Dermis microvascular lymphatic vessel endothelial cell (primary cell): Measurements from ENCODE around the gene PRDM11. TPM values are rescaled to one million over a fixed set of nuclear protein-coding genes. Genes with fewer than 3 reads are reported as not detected.

Experiments used
- DNase-seq, 2 donors: peaks; one replicate each; pipeline versions ENCODE4 v3.0.0 to v3.0.0-alpha.2; 2010; ENCODE audit warnings: low read depth in 2 of 2
- total RNA-seq: library from RNA; depleted of rRNA; stranded (reverse); fragments of >200 nt; gene quantifications from 2 replicates; pipeline ENCODE4 v1.2.1, GENCODE V29; 2014

PRDM11 gene
- total RNA-seq, 1 donor from 2014 or later = 4.5 TPM

- no peak for DNase-seq
Observed at GRCh38 chr11:45209000-45209879, 62.8 kb downstream of the PRDM11 start.

DNA sequence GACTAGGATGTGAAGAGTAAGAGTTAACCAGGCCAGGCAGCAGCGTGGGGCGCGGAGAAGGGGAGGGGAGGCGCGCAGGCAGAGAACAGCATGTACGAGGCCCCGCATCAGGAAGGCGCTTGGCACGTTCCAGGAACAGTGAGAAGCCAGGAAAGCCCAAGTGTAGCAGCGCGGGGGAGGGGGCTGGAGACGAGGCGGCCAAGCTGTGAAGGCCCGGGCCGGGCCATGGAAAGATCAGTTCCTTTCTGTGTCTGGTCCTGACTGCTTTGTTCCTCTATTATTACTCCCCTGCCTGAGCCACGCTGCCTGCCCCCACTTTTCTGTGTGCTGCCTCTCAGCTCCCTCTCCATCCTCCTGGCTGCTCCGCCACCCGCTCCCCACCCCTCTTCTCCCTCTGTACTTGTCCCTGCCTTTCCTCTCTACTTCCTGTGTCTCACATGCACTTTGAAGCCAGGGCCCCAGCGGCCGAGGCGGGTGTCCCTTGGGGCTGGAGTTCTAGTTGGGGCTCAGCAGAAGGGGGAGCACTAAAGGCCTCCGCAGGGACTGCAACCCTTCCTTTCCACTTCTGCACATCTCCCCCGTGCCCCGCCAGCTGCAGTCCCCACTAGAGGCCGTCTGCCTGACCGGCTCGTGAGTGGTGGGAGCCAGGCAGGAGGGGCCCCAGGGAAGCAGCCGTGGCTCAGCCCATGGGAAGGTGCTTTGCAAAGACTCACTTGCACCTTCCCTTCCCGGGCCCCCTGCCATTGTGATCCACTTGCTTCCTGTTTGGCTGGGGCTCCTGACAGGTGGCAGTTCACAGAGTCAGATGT, 63.7 kb downstream of the PRDM11 start:
- DNase-seq = peak in 1 of 2 donors; percentile 75

- no peak for DNase-seq
Observed at GRCh38 chr11:45210846-45211245, 64.4 kb downstream of the PRDM11 start.

DNA sequence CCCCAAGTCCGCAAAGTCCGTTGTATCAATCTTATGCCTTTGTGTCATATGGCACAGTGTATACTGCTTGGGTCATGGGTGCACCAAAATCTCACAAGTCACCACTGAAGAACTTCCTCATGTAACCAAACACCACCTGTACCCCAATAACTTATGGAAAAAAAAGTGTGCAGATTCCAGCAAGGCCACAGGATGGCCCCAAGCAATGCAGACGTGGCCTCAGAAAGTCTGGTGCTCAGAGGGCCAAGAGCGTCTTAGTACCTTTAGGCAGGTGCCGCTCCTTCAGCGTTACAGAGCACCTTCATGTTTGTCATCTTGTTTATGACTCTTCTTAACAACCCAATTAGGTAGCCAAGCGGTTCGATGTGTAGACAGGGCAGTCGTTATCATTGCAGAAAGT, 65.3 kb downstream of the PRDM11 start:
- DNase-seq = no peak

DNA sequence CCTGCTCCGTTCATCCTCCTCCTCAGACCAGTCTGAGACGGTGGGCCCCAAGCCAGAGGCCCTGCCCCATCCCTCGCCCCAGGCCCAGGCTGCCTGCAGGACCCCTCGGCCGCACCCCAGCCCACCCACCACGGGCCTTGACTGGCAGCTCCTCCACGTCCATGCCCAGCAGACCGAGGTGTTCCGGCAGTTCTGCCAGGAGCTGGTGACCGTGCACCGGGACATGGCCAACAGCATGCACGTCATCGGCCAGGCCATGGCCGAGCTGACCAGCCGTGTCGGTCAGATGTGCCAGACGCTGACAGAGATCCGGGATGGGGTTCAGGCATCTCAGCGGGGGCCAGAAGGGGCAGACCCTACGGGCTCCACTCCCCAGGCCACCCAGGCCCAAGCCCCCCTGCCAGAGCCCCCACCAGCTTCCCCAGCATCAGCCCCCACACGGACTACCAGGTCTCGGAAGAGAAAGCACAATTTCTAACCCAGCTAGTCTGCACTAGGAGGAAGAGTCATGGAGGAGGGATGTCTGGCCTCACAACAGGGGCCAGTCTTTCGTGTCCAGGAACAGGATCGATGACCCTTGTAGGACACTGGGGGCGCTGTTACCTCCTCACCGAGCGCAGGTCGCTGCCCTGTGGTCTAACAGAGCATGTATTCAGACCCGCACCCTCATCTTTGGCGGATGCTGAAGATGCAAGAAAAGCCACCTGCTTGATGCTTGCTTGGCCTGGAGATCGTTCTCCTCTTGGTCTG, 66.3 kb downstream of the PRDM11 start:
- no peak for DNase-seq

GRCh38 chr11:45213316-45213665, 66.9 kb downstream of the PRDM11 start:
- DNase-seq = no peak

GRCh38 chr11:45213717-45214116, 67.3 kb downstream of the PRDM11 start:
- DNase-seq = no peak

- DNase-seq = no peak
Observed at GRCh38 chr11:45215098-45215865, 68.8 kb downstream of the PRDM11 start.

GRCh38 chr11:45216031-45216430, 69.6 kb downstream of the PRDM11 start:
- no peak for DNase-seq

DNA sequence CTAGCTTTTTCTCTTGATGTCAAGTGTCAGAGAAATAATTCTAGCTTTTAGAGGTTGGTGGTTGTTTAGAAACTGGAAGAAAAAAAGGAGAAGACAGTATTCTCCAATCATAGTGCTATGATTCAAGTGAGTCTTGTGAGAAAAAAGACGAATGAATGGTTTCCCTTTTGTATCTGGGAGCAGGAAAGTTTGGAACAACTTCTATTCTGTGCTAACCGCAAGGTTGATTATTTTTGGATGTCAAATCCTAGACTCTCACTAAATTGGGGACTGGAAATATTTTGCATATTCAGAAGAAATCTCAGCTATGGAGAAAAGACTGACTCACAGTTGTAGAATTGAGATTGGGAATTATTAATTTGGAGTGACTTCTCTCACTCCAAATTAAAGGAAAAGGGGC, 70.5 kb downstream of the PRDM11 start:
- no peak for DNase-seq

GRCh38 chr11:45217991-45218390, 71.6 kb downstream of the PRDM11 start:
- no peak for DNase-seq

DNA sequence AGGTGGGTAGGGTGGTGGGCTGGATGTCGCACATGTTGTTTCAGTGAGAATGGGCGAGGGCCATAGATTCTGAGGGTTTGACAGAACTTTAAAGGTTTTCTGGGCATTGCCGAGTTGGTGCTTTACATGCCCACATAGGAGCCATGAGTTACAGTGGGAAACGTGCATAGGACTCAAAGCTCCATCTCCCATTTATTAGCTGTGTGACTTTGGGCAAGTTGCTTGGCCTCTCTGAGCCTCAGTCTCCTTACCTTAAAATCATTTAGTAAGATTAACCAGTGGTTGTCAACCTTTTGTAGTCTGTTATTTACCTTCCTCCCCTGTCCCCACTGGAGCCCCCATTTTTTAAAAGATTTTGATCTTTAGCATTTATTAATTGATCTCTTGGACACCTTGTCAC, 72.3 kb downstream of the PRDM11 start:
- no peak for DNase-seq

GRCh38 chr11:45219411-45219810, 73.0 kb downstream of the PRDM11 start:
- DNase-seq = no peak

DNA sequence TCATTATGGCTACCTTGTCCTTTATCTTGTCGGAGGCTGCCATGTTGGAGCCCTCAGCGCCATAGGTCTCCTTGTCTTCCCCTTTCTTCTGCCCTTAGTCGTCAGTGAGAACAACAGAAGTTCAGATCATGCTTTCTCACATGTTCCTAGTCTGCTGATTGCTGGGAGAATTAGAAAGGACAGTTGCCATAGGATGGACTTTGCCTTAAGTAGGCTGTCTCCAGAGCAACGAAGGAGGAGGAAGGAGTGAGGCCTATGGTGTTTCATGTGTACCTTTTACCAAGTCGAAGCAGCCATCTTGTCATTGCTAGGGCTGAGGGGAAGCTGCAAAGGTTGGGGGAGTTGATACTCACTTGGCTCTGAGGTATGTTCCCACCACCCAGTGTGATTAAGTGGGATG, 77.1 kb downstream of the PRDM11 start:
- DNase-seq = no peak

DNA sequence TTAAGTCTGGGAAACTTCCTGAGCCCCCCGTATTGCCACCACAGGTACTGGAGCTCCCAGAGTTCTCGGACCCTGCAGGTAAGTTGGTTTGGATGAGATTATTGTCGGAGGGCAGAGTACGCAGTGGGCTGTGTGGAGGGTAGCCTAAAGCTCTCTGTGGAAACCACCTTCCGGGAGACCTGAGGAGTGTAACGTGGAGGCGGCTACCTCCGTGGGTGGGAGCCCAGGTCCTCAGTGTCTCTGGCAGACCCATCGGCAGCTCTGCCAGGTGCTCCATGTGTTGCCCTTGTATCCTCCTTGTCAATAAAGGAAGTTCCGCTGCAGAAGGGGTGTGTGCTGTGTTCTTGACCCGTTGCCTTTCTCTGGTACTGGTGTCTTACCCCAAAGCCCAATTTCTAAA, 78.3 kb downstream of the PRDM11 start:
- DNase-seq = no peak

GRCh38 chr11:45225277-45225676, 78.8 kb downstream of the PRDM11 start:
- DNase-seq = no peak

DNA sequence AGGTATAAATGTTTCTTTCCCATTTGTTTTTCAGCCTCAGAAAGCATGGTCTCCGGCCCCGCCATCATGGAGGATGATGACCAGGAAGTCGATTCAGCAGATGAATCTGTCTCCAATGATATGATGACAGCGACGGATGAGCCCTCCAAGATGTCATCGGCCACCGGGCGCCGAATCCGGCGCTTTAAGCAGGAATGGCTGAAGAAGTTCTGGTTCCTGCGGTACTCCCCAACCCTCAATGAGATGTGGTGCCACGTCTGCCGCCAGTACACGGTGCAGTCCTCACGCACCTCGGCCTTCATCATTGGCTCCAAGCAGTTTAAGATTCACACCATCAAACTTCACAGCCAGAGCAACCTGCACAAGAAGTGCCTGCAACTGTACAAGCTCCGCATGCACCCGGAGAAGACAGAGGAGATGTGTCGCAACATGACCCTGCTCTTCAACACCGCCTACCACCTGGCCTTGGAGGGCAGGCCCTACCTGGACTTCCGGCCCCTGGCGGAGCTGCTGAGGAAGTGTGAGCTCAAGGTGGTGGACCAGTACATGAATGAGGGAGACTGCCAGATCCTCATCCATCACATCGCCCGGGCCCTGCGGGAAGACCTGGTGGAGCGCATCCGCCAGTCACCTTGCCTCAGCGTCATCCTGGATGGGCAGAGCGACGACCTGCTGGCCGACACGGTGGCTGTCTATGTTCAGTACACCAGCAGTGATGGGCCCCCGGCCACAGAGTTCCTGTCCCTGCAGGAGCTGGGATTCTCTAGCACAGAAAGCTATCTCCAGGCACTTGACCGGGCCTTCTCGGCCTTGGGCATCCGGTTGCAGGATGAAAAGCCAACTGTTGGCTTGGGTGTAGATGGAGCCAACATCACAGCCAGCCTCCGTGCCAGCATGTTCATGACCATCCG, 79.8 kb downstream of the PRDM11 start:
- DNase-seq = no peak

DNA sequence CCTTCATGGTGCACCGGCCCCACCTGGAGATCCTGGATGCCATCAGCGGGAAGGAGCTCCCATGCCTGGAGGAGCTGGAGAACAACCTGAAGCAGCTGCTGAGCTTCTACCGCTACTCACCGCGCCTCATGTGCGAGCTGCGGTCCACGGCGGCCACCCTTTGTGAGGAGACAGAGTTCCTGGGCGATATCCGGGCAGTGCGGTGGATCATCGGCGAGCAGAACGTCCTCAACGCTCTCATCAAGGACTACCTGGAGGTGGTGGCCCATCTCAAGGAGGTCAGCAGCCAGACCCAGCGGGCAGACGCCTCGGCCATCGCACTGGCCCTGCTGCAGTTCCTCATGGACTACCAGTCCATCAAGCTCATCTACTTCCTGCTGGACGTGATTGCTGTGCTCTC, 80.5 kb downstream of the PRDM11 start:
- no peak for DNase-seq

DNA sequence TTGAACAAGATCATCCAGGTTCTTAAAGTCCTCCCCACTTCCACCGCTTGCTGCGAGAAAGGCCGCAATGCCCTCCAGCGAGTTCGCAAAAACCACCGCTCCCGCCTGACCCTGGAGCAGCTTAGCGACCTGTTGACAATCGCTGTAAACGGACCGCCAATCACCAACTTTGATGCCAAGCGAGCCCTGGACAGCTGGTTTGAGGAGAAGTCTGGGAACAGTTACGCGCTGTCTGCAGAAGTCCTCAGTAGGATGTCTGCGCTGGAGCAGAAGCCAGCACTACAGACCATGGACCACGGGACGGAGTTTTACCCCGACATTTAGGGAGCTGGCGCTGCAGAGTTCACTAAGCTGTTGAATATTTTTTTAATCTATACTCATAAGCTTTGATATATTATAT, 81.4 kb downstream of the PRDM11 start:
- no peak for DNase-seq

DNA sequence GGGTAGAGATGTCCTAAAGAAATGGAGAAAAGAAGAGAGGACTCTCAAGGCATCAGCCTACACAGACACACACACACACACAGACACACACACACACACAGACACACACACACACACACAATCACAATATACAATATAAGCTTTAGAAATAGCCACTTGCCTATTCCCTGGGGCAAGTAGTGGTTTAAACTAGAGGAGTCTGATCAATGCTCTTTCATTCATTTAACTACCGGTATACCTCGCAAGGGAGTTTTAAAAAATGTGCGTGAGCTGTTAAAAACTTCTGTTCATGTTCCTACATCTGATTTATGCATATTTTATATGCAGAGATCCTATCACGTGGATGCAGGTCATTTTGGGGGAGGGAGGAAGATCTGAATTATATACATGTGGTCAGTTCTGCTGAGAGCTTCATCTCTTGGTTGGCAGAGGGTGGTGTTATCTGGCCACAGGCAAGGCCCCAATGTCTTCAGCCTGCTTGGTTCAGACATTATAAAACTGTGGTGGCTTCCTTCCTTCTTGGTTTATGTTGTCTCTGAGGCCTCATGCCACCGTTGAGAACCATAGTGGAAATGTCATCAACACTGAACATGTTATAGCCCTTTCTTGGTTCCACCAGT, 83.1 kb downstream of the PRDM11 start:
- no peak for DNase-seq
